K562 (cell line): Measurements from ENCODE around the gene CSRNP2. TPM values are rescaled to one million over a fixed set of nuclear protein-coding genes. Genes with fewer than 3 reads are reported as not detected.
A peak's percentile ranks its signal among the peaks of the same experiment; 100 is the strongest.

Experiments
- ARID3A ChIP-seq: IDR thresholded peaks from 2 replicates; pipeline ENCODE4 v1.6.1; 2012; ENCODE audit warnings: low read depth, low read length, improper control_type of control experiment, borderline replicate concordance
- CREM ChIP-seq: IDR thresholded peaks from 2 replicates; pipeline ENCODE4 v1.6.1; 2014; ENCODE audit warnings: antibody characterized with exemption, low read depth
- E2F6 ChIP-seq, 2 experiments: IDR thresholded peaks; 2 replicates each; pipeline ENCODE4 v1.6.1; 2011; ENCODE audit warnings: borderline replicate concordance in 1 of 2, control low read depth in 1 of 2, low read depth in 1 of 2, low read length in 1 of 2, mild to moderate bottlenecking in 1 of 2, mixed read lengths in 1 of 2, moderate library complexity in 1 of 2; ENCODE audit not compliant: insufficient read depth in 1 of 2, insufficient read length in 1 of 2, poor library complexity in 1 of 2, severe bottlenecking in 1 of 2; ENCODE audit errors: extremely low read depth in 1 of 2
- NFATC3 ChIP-seq: fragments of 450-650 bp; IDR thresholded peaks from 2 replicates; pipeline ENCODE4 v1.6.1; 2017; ENCODE audit warnings: mild to moderate bottlenecking
- NFE2 ChIP-seq: IDR thresholded peaks from 2 replicates; pipeline ENCODE4 v1.6.1; 2014; ENCODE audit warnings: antibody characterized with exemption, low read depth
- POLR2B ChIP-seq: fragments of 450-650 bp; IDR thresholded peaks from 2 replicates; pipeline ENCODE4 v1.6.1; 2018; ENCODE audit warnings: low read depth; ENCODE audit not compliant: partially characterized antibody
- RAD51 ChIP-seq: fragments of 450-650 bp; IDR thresholded peaks from 2 replicates; pipeline ENCODE4 v1.7.1; 2016; ENCODE audit warnings: low read depth, mild to moderate bottlenecking, borderline replicate concordance
- RFX7 ChIP-seq: fragments of 250-450 bp; sonication (Bioruptor Pico); IDR thresholded peaks from 2 replicates; pipeline ENCODE4 v1.5.1; 2021; ENCODE audit warnings: mild to moderate bottlenecking
- SMAD4 ChIP-seq: fragments of 250-450 bp; sonication (Bioruptor Pico); conservative IDR thresholded peaks from 2 replicates; pipeline ENCODE4 v1.8.0; 2021; ENCODE audit warnings: inconsistent platforms, mild to moderate bottlenecking, moderate library complexity
- SPI1 ChIP-seq: IDR thresholded peaks from 2 replicates; pipeline ENCODE4 v1.6.1; 2011; ENCODE audit warnings: low read depth, low read length, control low read depth, borderline replicate concordance
- SREBF1 ChIP-seq: fragments of 150-350 bp; IDR thresholded peaks from 2 replicates; pipeline ENCODE4 v1.6.1; 2014; ENCODE audit warnings: antibody characterized with exemption, low read depth, low read length, borderline replicate concordance
- XRCC4 ChIP-seq: IDR thresholded peaks from one replicate; pipeline ENCODE4 v1.6.1; 2011; ENCODE audit not compliant: insufficient read depth, insufficient read length; ENCODE audit errors: extremely low read depth
- polyA plus RNA-seq, 8 experiments: library from polyadenylated mRNA; depleted of rRNA in 4 of 8; stranded (reverse) in 5 of 8; unstranded in 3 of 8; fragments of >200 nt; fragmentation: Nextera tagmentation in 2 of 8; fragmentation: Illumina TruSeq in 1 of 8; extraction: Ambion mirVana in 2 of 8; extraction: Trizol in 1 of 8; gene quantifications; 2 replicates each; pipeline versions ENCODE4 v1.2.1 to v1.2.3, GENCODE V29; 2011 to 2014; ENCODE audit warnings: inconsistent platforms in 1 of 8, missing spikeins in 1 of 8
- total RNA-seq, 7 experiments: library from RNA; depleted of rRNA in 6 of 7; stranded (reverse); fragments of >200 nt in 6 of 7; fragmentation: Illumina TruSeq in 2 of 7; extraction: Trizol in 2 of 7; gene quantifications; 2 replicates each; pipeline versions ENCODE4 v1.2.1 to v1.2.3, GENCODE V29; 2011 to 2021; ENCODE audit warnings: low replicate concordance in 1 of 7
- TF ChIP-seq, protein P1 (sequence below): fragments of 250-450 bp; sonication (Bioruptor Pico); IDR thresholded peaks from 2 replicates; pipeline ENCODE4 v1.5.0; 2021
- TF ChIP-seq, protein P2 (sequence below): fragments of 450-650 bp; IDR thresholded peaks from 2 replicates; pipeline ENCODE4 v1.6.1; 2018; ENCODE audit not compliant: partially characterized antibody
- TF ChIP-seq, protein P3 (sequence below): fragments of 250-450 bp; sonication (Bioruptor Pico); IDR thresholded peaks from 2 replicates; pipeline ENCODE4 v1.4.0; 2020

CSRNP2 gene
- total and polyA plus RNA-seq, 9 of the 15 experiments (the other 6 are each of a cell fraction or from before 2014, with no cell fraction given): 1.6 to 13.9 (median 5.9) TPM

GRCh38 chr12:51070004-51070403 is 13.4 kb downstream of the CSRNP2 start (continued):
- TF ChIP-seq ARID3A (no peak), SPI1 (no peak), NFATC3 (no peak), SMAD4 (CRISPR knock-in tag) (peak; percentile 80), POLR2B (no peak), SREBF1 (no peak), NFE2 (no peak), XRCC4 (no peak), E2F6 (IDR thresholded peaks at IDR 0.05; ENCODE audit: borderline replicate concordance in 1 of 2, extremely low read depth in 1 of 2, insufficient read depth in 1 of 2, insufficient read length in 1 of 2, low read depth in 1 of 2, low read length in 1 of 2, poor library complexity in 1 of 2, severe bottlenecking in 1 of 2) (no peak), RAD51 (peak; percentile 85), CREM (no peak), RFX7 (CRISPR knock-in tag) (no peak)
- TF ChIP-seq, protein P1, sequence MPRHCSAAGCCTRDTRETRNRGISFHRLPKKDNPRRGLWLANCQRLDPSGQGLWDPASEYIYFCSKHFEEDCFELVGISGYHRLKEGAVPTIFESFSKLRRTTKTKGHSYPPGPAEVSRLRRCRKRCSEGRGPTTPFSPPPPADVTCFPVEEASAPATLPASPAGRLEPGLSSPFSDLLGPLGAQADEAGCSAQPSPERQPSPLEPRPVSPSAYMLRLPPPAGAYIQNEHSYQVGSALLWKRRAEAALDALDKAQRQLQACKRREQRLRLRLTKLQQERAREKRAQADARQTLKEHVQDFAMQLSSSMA (CRISPR knock-in tag): no peak
- TF ChIP-seq, protein P2, sequence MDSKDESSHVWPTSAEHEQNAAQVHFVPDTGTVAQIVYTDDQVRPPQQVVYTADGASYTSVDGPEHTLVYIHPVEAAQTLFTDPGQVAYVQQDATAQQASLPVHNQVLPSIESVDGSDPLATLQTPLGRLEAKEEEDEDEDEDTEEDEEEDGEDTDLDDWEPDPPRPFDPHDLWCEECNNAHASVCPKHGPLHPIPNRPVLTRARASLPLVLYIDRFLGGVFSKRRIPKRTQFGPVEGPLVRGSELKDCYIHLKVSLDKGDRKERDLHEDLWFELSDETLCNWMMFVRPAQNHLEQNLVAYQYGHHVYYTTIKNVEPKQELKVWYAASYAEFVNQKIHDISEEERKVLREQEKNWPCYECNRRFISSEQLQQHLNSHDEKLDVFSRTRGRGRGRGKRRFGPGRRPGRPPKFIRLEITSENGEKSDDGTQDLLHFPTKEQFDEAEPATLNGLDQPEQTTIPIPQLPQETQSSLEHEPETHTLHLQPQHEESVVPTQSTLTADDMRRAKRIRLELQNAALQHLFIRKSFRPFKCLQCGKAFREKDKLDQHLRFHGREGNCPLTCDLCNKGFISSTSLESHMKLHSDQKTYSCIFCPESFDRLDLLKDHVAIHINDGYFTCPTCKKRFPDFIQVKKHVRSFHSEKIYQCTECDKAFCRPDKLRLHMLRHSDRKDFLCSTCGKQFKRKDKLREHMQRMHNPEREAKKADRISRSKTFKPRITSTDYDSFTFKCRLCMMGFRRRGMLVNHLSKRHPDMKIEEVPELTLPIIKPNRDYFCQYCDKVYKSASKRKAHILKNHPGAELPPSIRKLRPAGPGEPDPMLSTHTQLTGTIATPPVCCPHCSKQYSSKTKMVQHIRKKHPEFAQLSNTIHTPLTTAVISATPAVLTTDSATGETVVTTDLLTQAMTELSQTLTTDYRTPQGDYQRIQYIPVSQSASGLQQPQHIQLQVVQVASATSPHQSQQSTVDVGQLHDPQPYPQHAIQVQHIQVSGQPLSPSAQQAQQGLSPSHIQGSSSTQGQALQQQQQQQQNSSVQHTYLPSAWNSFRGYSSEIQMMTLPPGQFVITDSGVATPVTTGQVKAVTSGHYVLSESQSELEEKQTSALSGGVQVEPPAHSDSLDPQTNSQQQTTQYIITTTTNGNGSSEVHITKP: no peak
- TF ChIP-seq, protein P3, sequence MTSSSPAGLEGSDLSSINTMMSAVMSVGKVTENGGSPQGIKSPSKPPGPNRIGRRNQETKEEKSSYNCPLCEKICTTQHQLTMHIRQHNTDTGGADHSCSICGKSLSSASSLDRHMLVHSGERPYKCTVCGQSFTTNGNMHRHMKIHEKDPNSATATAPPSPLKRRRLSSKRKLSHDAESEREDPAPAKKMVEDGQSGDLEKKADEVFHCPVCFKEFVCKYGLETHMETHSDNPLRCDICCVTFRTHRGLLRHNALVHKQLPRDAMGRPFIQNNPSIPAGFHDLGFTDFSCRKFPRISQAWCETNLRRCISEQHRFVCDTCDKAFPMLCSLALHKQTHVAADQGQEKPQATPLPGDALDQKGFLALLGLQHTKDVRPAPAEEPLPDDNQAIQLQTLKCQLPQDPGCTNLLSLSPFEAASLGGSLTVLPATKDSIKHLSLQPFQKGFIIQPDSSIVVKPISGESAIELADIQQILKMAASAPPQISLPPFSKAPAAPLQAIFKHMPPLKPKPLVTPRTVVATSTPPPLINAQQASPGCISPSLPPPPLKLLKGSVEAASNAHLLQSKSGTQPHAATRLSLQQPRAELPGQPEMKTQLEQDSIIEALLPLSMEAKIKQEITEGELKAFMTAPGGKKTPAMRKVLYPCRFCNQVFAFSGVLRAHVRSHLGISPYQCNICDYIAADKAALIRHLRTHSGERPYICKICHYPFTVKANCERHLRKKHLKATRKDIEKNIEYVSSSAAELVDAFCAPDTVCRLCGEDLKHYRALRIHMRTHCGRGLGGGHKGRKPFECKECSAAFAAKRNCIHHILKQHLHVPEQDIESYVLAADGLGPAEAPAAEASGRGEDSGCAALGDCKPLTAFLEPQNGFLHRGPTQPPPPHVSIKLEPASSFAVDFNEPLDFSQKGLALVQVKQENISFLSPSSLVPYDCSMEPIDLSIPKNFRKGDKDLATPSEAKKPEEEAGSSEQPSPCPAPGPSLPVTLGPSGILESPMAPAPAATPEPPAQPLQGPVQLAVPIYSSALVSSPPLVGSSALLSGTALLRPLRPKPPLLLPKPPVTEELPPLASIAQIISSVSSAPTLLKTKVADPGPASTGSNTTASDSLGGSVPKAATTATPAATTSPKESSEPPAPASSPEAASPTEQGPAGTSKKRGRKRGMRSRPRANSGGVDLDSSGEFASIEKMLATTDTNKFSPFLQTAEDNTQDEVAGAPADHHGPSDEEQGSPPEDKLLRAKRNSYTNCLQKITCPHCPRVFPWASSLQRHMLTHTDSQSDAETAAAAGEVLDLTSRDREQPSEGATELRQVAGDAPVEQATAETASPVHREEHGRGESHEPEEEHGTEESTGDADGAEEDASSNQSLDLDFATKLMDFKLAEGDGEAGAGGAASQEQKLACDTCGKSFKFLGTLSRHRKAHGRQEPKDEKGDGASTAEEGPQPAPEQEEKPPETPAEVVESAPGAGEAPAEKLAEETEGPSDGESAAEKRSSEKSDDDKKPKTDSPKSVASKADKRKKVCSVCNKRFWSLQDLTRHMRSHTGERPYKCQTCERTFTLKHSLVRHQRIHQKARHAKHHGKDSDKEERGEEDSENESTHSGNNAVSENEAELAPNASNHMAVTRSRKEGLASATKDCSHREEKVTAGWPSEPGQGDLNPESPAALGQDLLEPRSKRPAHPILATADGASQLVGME (CRISPR knock-in tag): no peak
